ENCODE data around the gene ADGRB2. TPM values are rescaled to one million over a fixed set of nuclear protein-coding genes. Genes with fewer than 3 reads are reported as not detected.

The ADGRB2 gene
- total RNA-seq, 6 donors from 2014 or later, result 0.34 to 1.9 (median 1.1) TPM

DNA sequence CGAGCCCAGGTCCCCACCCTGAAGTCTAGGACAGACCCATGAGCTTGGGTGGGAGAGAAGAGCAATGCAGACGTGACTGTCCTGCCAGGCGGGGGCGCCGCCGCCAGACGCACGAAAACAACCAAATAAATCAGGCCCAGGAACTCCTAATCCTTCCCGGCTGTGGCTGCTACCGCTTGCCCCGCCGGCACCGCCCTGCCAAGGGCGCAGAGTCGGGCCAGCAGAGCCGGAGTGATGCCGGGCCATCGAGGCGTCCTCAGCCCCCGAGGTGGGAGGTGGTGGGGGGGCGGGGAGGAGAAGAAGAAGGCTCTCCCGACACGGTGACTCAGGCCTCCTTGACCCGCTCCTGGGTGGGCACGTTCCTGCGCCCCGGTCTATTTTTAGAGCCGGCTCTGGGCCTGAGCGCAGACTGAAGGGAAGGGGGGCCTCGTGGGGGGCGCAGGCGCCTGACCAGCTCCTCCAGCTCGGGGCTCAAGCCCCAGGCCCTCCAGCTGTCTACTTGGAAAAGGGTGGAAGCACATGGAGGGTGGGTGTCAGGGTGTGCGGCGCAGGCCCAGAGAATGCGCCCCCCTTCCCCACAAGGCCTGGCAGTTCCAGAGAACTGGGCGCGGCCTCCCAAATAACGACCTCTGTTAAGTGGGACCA, 49.6 kb downstream of the ADGRB2 start:
- Histone ChIP-seq H3K4me1 (peaks cover 16 to 22% (median 21%) of the 10 kb centered on the region in 4 donors), H3K27ac (peak overlapping the region; percentile 71 to 85 (median 82)), H3K27me3 (peaks cover 0 to 4% (median 0%) of the 10 kb centered on the region in 4 donors), H3K36me3 (no peaks in the 10 kb centered on the region), H3K4me3 (peak overlapping the region in 3 of 4 donors; percentile 35 to 51 (median 45)), H3K9me3 (no peaks in the 10 kb centered on the region)
- ATAC-seq (ENCODE audit: low FRiP score in 2 of 2) (peak; percentile 39 to 77), DNase-seq (peak; percentile 28 to 91)
- whole genome bisulfite sequencing, 2 donors, result 6 to 9% methylated on average over 15 to 22 of the region's 39 CpGs
- TF ChIP-seq, protein P1, sequence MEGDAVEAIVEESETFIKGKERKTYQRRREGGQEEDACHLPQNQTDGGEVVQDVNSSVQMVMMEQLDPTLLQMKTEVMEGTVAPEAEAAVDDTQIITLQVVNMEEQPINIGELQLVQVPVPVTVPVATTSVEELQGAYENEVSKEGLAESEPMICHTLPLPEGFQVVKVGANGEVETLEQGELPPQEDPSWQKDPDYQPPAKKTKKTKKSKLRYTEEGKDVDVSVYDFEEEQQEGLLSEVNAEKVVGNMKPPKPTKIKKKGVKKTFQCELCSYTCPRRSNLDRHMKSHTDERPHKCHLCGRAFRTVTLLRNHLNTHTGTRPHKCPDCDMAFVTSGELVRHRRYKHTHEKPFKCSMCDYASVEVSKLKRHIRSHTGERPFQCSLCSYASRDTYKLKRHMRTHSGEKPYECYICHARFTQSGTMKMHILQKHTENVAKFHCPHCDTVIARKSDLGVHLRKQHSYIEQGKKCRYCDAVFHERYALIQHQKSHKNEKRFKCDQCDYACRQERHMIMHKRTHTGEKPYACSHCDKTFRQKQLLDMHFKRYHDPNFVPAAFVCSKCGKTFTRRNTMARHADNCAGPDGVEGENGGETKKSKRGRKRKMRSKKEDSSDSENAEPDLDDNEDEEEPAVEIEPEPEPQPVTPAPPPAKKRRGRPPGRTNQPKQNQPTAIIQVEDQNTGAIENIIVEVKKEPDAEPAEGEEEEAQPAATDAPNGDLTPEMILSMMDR (IDR thresholded peaks at IDR 0.05), result peak in 4 of 6 experiments; percentile 10 to 22 (median 15)
- TF ChIP-seq POLR2A (IDR thresholded peaks at IDR 0.05) (peak in 1 of 4 donors; percentile 0), POLR2AphosphoS5 (IDR thresholded peaks at IDR 0.05) (no peak), EP300 (IDR thresholded peaks at IDR 0.05) (no peak)

GRCh38 chr1:31712630-31713029, 51.5 kb downstream of the ADGRB2 start:
- peak in 1 of 2 donors; percentile 18 for TF ChIP-seq POLR2AphosphoS5 (IDR thresholded peaks at IDR 0.05)
- TF ChIP-seq, protein P1 (IDR thresholded peaks at IDR 0.05), result no peak
- Histone ChIP-seq H3K4me1 (peaks cover 16 to 24% (median 21%) of the 10 kb centered on the region in 4 donors), H3K4me3 (no peak overlapping the region), H3K36me3 (no peaks in the 10 kb centered on the region), H3K27ac (peak overlapping the region in 2 of 4 donors; percentile 4 to 9), H3K9me3 (no peaks in the 10 kb centered on the region), H3K27me3 (peaks cover 0 to 4% (median 0%) of the 10 kb centered on the region in 4 donors)
- ATAC-seq (ENCODE audit: low FRiP score in 2 of 2) (peak in 1 of 2 donors; percentile 34), DNase-seq (no peak)
- WGBS, 2 donors, result 25 to 45% methylated on average over 1 of the region's 1 CpG

GRCh38 chr1:31712068-31712467, 52.1 kb downstream of the ADGRB2 start:
- TF ChIP-seq POLR2A (IDR thresholded peaks at IDR 0.05) (no peak), EP300 (IDR thresholded peaks at IDR 0.05) (no peak), POLR2AphosphoS5 (IDR thresholded peaks at IDR 0.05) (no peak)
- TF ChIP-seq, protein P1 (IDR thresholded peaks at IDR 0.05), result no peak
- DNase-seq (no peak), ATAC-seq (ENCODE audit: low FRiP score in 2 of 2) (no peak)
- Histone ChIP-seq H3K4me1 (peaks cover 16 to 26% (median 21%) of the 10 kb centered on the region in 4 donors), H3K36me3 (no peaks in the 10 kb centered on the region), H3K27me3 (peaks cover 0 to 4% (median 0%) of the 10 kb centered on the region in 4 donors), H3K27ac (peak overlapping the region in 1 of 4 donors; percentile 9), H3K4me3 (no peak overlapping the region), H3K9me3 (no peaks in the 10 kb centered on the region)
- WGBS, 2 donors, result 41 to 50% methylated on average over 4 of the region's 4 CpGs

- 77 to 81% methylated on average over 11 of the region's 11 CpGs for WGBS, 2 donors
- H3K36me3 ChIP-seq, result no peaks in the 10 kb centered on the region
Measured at GRCh38 chr1:31708324-31708723, 55.8 kb downstream of the ADGRB2 start.

More at GRCh38 chr1:31708324-31708723, 55.8 kb downstream of the ADGRB2 start:
- TF ChIP-seq, protein P1 (IDR thresholded peaks at IDR 0.05), result no peak
- no peak for TF ChIP-seq POLR2AphosphoS5 (IDR thresholded peaks at IDR 0.05)
- no peak for TF ChIP-seq POLR2A (IDR thresholded peaks at IDR 0.05)
- TF ChIP-seq EP300 (IDR thresholded peaks at IDR 0.05), result no peak
- Histone ChIP-seq H3K27me3 (peaks cover 0 to 13% (median 5%) of the 10 kb centered on the region in 4 donors), H3K27ac (no peak overlapping the region), H3K9me3 (no peaks in the 10 kb centered on the region), H3K4me1 (peaks cover 17 to 27% (median 19%) of the 10 kb centered on the region in 4 donors), H3K4me3 (no peak overlapping the region)
- no peak for DNase-seq
- no peak for ATAC-seq (ENCODE audit: low FRiP score in 2 of 2)

All from upper lobe of left lung (tissue), 6 donors.